ENCODE data around the gene CNOT6.
"Not testable (repeated sequence)": the region's sequence is repeated elsewhere in the genome, so short reads cannot be mapped to it uniquely, and the experiment has no call there.

Gene CNOT6

DNA sequence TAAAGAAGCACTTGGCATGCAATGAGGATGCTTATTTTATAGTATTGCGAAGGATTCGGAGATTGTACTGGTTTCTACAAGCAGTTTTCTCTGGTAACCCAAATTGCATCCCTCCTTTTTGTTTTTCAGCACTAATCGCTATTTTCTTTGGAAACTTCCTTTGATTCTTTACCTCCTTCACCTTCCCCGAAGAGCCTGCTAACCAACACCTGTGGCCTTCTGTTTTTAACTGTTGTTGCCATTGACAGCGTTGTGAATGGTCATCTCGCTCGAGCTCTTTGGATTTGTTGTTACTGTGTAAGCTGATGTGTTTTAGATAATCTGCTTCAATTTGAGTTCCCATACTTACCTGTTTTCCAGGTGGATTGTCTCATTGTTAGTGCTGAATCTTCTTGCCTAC, 1.1 kb downstream of the CNOT6 start:
- H2AK5ac ChIP-seq (ENCODE audit: low read length), result no peak overlapping the region
- H2BK15ac ChIP-seq (replicated peaks; ENCODE audit: low read depth), result no peak overlapping the region
- no CpG with 5 or more reads among the region's 7 CpGs for WGBS (ENCODE audit: extremely low coverage, insufficient coverage, low lambda C conversion rate)
- no peak overlapping the region for H2BK5ac ChIP-seq (ENCODE audit: low read length)
- peaks cover 4% of the 10 kb centered on the region for H3K79me1 ChIP-seq (ENCODE audit: low read length)
- H3K27ac ChIP-seq (ENCODE audit: low read depth, low read length), result no peak overlapping the region
- H3K27me3 ChIP-seq (ENCODE audit: insufficient read depth, low read length, poor library complexity), result no peaks in the 10 kb centered on the region
- peak overlapping the region; percentile 65 for H3K4me3 ChIP-seq (ENCODE audit: low read length)
- peaks cover 2% of the 10 kb centered on the region for H3K36me3 ChIP-seq (ENCODE audit: control insufficient read depth, insufficient read depth, low read length)
- no peak overlapping the region for H4K8ac ChIP-seq (ENCODE audit: low read depth, low read length)
- no peak overlapping the region for H3K23ac ChIP-seq (ENCODE audit: low read length)
- peaks cover 58% of the 10 kb centered on the region for H3K79me2 ChIP-seq (ENCODE audit: control insufficient read depth, insufficient read depth, low read length)
- peak overlapping the region; percentile 98 for H3K56ac ChIP-seq (ENCODE audit: low read length)
- H3K18ac ChIP-seq (ENCODE audit: low read length), result no peak overlapping the region
- peak overlapping the region; percentile 90 for H3K9ac ChIP-seq (ENCODE audit: low read length)
- peak; percentile 43 for DNase-seq
- H2BK120ac ChIP-seq (ENCODE audit: low read depth, low read length), result no peak overlapping the region
- peaks cover 2% of the 10 kb centered on the region for H3K4me1 ChIP-seq (ENCODE audit: control insufficient read depth, low read depth, low read length)
- H3K4me2 ChIP-seq (ENCODE audit: low read length), result peak overlapping the region; percentile 57
- H3K4ac ChIP-seq (ENCODE audit: low read depth, low read length), result no peak overlapping the region
- H4K5ac ChIP-seq (ENCODE audit: low read length), result no peak overlapping the region

GRCh38 chr5:180495991-180496741, 2.0 kb downstream of the CNOT6 start:
- peaks cover 2% of the 10 kb centered on the region for H3K36me3 ChIP-seq (ENCODE audit: control insufficient read depth, insufficient read depth, low read length)
- peak overlapping the region; percentile 1 for H3K23ac ChIP-seq (ENCODE audit: low read length)
- H3K27ac ChIP-seq (ENCODE audit: low read depth, low read length), result no peak overlapping the region
- H2AK5ac ChIP-seq (ENCODE audit: low read length), result no peak overlapping the region
- H3K4me1 ChIP-seq (ENCODE audit: control insufficient read depth, low read depth, low read length), result peaks cover 2% of the 10 kb centered on the region
- H4K5ac ChIP-seq (ENCODE audit: low read length), result no peak overlapping the region
- H2BK120ac ChIP-seq (ENCODE audit: low read depth, low read length), result no peak overlapping the region
- H3K27me3 ChIP-seq (ENCODE audit: insufficient read depth, low read length, poor library complexity), result no peaks in the 10 kb centered on the region
- no CpG with 5 or more reads among the region's 18 CpGs for WGBS (ENCODE audit: extremely low coverage, insufficient coverage, low lambda C conversion rate)
- H3K9ac ChIP-seq (ENCODE audit: low read length), result peak overlapping the region; percentile 90
- no peak overlapping the region for H2BK15ac ChIP-seq (replicated peaks; ENCODE audit: low read depth)
- no peak overlapping the region for H3K4ac ChIP-seq (ENCODE audit: low read depth, low read length)
- no peak overlapping the region for H4K8ac ChIP-seq (ENCODE audit: low read depth, low read length)
- no peak overlapping the region for H3K4me3 ChIP-seq (ENCODE audit: low read length)
- peak overlapping the region; percentile 82 for H3K56ac ChIP-seq (ENCODE audit: low read length)
- H3K18ac ChIP-seq (ENCODE audit: low read length), result no peak overlapping the region
- H2BK5ac ChIP-seq (ENCODE audit: low read length), result no peak overlapping the region
- no peak for DNase-seq
- peak overlapping the region; percentile 11 for H3K4me2 ChIP-seq (ENCODE audit: low read length)
- peaks cover 66% of the 10 kb centered on the region for H3K79me2 ChIP-seq (ENCODE audit: control insufficient read depth, insufficient read depth, low read length)
- peaks cover 7% of the 10 kb centered on the region for H3K79me1 ChIP-seq (ENCODE audit: low read length)

DNA sequence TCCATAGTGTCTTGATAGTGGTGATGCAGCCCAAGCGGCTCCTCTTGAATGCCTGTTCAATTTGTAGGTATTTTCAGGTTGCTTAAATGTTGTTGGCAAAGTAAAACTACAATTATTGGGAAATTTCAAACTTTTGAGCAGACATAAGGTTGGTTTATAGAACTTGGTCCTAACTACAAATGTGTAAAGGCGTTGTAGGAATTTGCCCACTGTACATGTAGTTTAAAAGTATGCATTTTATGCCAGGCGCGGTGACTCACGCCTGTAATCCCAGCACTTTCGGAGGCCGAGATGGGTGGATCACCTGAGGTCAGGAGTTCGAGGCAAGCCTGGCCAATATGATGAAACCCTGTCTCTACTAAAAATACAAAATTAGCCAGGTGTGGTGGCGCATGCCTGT, 2.6 kb downstream of the CNOT6 start:
- H3K4me2 ChIP-seq (ENCODE audit: low read length); H3K4ac ChIP-seq (ENCODE audit: low read depth, low read length); DNase-seq; H3K9ac ChIP-seq (ENCODE audit: low read length); H4K8ac ChIP-seq (ENCODE audit: low read depth, low read length); H3K4me1 ChIP-seq (ENCODE audit: control insufficient read depth, low read depth, low read length); H2BK15ac ChIP-seq (replicated peaks; ENCODE audit: low read depth); H3K27me3 ChIP-seq (ENCODE audit: insufficient read depth, low read length, poor library complexity); H3K56ac ChIP-seq (ENCODE audit: low read length); H3K18ac ChIP-seq (ENCODE audit: low read length); H2BK5ac ChIP-seq (ENCODE audit: low read length); H4K5ac ChIP-seq (ENCODE audit: low read length); H3K36me3 ChIP-seq (ENCODE audit: control insufficient read depth, insufficient read depth, low read length); H3K27ac ChIP-seq (ENCODE audit: low read depth, low read length); H3K23ac ChIP-seq (ENCODE audit: low read length); H2BK120ac ChIP-seq (ENCODE audit: low read depth, low read length); H3K4me3 ChIP-seq (ENCODE audit: low read length); H2AK5ac ChIP-seq (ENCODE audit: low read length): not testable (repeated sequence)
- Histone ChIP-seq H3K79me1 (ENCODE audit: low read length) (peaks cover 11% of the 10 kb centered on the region), H3K79me2 (ENCODE audit: control insufficient read depth, insufficient read depth, low read length) (peaks cover 72% of the 10 kb centered on the region)
- WGBS (ENCODE audit: extremely low coverage, insufficient coverage, low lambda C conversion rate), result no CpG with 5 or more reads among the region's 9 CpGs

DNA sequence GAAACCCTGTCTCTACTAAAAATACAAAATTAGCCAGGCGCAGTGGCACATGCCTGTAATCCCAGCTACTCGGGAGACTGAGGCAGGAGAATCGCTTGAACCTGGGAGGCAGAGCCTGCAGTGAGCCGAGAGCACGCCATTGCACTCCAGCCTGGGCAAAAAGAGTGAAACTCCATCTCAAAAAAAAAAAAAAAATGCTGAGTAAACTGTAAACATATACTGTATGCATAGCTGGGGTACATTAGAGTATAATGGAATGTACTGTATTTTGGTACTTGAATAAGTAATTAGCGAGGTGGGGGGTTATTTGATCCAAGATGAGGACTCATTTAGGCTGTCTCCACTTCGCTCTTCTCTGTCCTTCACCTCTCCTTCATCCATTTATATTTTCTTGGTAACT, 3.7 kb downstream of the CNOT6 start:
- not testable (repeated sequence) for H3K27ac ChIP-seq (ENCODE audit: low read depth, low read length); H2BK120ac ChIP-seq (ENCODE audit: low read depth, low read length); H3K23ac ChIP-seq (ENCODE audit: low read length); H3K4me1 ChIP-seq (ENCODE audit: control insufficient read depth, low read depth, low read length); H3K9ac ChIP-seq (ENCODE audit: low read length); H2BK5ac ChIP-seq (ENCODE audit: low read length); H3K4me2 ChIP-seq (ENCODE audit: low read length); H3K27me3 ChIP-seq (ENCODE audit: insufficient read depth, low read length, poor library complexity); H3K36me3 ChIP-seq (ENCODE audit: control insufficient read depth, insufficient read depth, low read length); H3K4ac ChIP-seq (ENCODE audit: low read depth, low read length); H4K8ac ChIP-seq (ENCODE audit: low read depth, low read length); H2AK5ac ChIP-seq (ENCODE audit: low read length); H4K5ac ChIP-seq (ENCODE audit: low read length); H3K56ac ChIP-seq (ENCODE audit: low read length); H3K18ac ChIP-seq (ENCODE audit: low read length); DNase-seq; H3K4me3 ChIP-seq (ENCODE audit: low read length); H2BK15ac ChIP-seq (replicated peaks; ENCODE audit: low read depth)
- peaks cover 79% of the 10 kb centered on the region for H3K79me2 ChIP-seq (ENCODE audit: control insufficient read depth, insufficient read depth, low read length)
- WGBS (ENCODE audit: extremely low coverage, insufficient coverage, low lambda C conversion rate), result no CpG with 5 or more reads among the region's 7 CpGs
- H3K79me1 ChIP-seq (ENCODE audit: low read length), result peaks cover 11% of the 10 kb centered on the region

DNA sequence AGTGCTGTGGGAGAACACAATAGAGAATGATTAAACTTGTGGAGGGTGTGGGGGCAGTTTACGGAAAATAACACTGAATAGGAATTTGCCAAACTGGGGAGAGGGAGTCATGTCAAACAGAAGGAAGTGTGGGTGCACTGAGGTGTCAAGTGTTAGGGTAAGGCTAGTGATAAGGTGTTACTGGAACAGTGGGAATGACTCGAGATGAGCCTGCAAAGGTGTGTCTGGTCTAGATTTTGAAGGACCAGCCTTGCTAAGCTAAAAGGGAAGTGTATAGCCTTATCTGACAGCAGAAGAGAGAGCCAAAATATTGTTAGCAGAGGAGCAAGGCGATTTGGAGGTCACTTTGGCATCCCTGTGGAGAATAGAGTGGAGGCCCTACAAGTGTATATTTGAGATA, 4.2 kb downstream of the CNOT6 start:
- peaks cover 2% of the 10 kb centered on the region for H3K36me3 ChIP-seq (ENCODE audit: control insufficient read depth, insufficient read depth, low read length)
- no peak overlapping the region for H3K4ac ChIP-seq (ENCODE audit: low read depth, low read length)
- peaks cover 11% of the 10 kb centered on the region for H3K79me1 ChIP-seq (ENCODE audit: low read length)
- H3K27ac ChIP-seq (ENCODE audit: low read depth, low read length), result no peak overlapping the region
- no peak overlapping the region for H4K8ac ChIP-seq (ENCODE audit: low read depth, low read length)
- peaks cover 84% of the 10 kb centered on the region for H3K79me2 ChIP-seq (ENCODE audit: control insufficient read depth, insufficient read depth, low read length)
- H3K18ac ChIP-seq (ENCODE audit: low read length), result no peak overlapping the region
- no peak for DNase-seq
- H3K23ac ChIP-seq (ENCODE audit: low read length), result no peak overlapping the region
- no peak overlapping the region for H3K4me3 ChIP-seq (ENCODE audit: low read length)
- H3K9ac ChIP-seq (ENCODE audit: low read length), result no peak overlapping the region
- no peak overlapping the region for H3K4me2 ChIP-seq (ENCODE audit: low read length)
- H2BK5ac ChIP-seq (ENCODE audit: low read length), result no peak overlapping the region
- no peak overlapping the region for H2BK15ac ChIP-seq (replicated peaks; ENCODE audit: low read depth)
- WGBS (ENCODE audit: extremely low coverage, insufficient coverage, low lambda C conversion rate), result no CpG with 5 or more reads among the region's 3 CpGs
- no peak overlapping the region for H3K56ac ChIP-seq (ENCODE audit: low read length)
- H2BK120ac ChIP-seq (ENCODE audit: low read depth, low read length), result no peak overlapping the region
- peaks cover 2% of the 10 kb centered on the region for H3K4me1 ChIP-seq (ENCODE audit: control insufficient read depth, low read depth, low read length)
- H3K27me3 ChIP-seq (ENCODE audit: insufficient read depth, low read length, poor library complexity), result no peaks in the 10 kb centered on the region
- no peak overlapping the region for H2AK5ac ChIP-seq (ENCODE audit: low read length)
- H4K5ac ChIP-seq (ENCODE audit: low read length), result no peak overlapping the region

- Histone ChIP-seq H3K79me1 (ENCODE audit: low read length) (peaks cover 11% of the 10 kb centered on the region), H3K18ac (ENCODE audit: low read length) (no peak overlapping the region), H3K79me2 (ENCODE audit: control insufficient read depth, insufficient read depth, low read length) (peaks cover 91% of the 10 kb centered on the region), H4K8ac (ENCODE audit: low read depth, low read length) (no peak overlapping the region), H2BK15ac (replicated peaks; ENCODE audit: low read depth) (no peak overlapping the region), H3K56ac (ENCODE audit: low read length) (no peak overlapping the region), H3K27ac (ENCODE audit: low read depth, low read length) (no peak overlapping the region), H3K4me1 (ENCODE audit: control insufficient read depth, low read depth, low read length) (peaks cover 2% of the 10 kb centered on the region), H3K9ac (ENCODE audit: low read length) (no peak overlapping the region), H3K4me3 (ENCODE audit: low read length) (no peak overlapping the region), H3K4ac (ENCODE audit: low read depth, low read length) (no peak overlapping the region), H3K4me2 (ENCODE audit: low read length) (no peak overlapping the region), H2BK5ac (ENCODE audit: low read length) (no peak overlapping the region), H3K36me3 (ENCODE audit: control insufficient read depth, insufficient read depth, low read length) (peaks cover 2% of the 10 kb centered on the region), H4K5ac (ENCODE audit: low read length) (no peak overlapping the region), H2BK120ac (ENCODE audit: low read depth, low read length) (no peak overlapping the region), H2AK5ac (ENCODE audit: low read length) (no peak overlapping the region), H3K27me3 (ENCODE audit: insufficient read depth, low read length, poor library complexity) (no peaks in the 10 kb centered on the region), H3K23ac (ENCODE audit: low read length) (no peak overlapping the region)
- DNase-seq, result no peak
- WGBS (ENCODE audit: extremely low coverage, insufficient coverage, low lambda C conversion rate), result no CpG with 5 or more reads among the region's 3 CpGs
Measured at GRCh38 chr5:180499684-180500083, 5.5 kb downstream of the CNOT6 start.
